ENCODE data around the gene OR11H7.
"Not testable (repeated sequence)": the region's sequence is repeated elsewhere in the genome, so short reads cannot be mapped to it uniquely, and the experiment has no call there.

The OR11H7 gene

GRCh38 chr14:20278414-20278813 is 49.6 kb downstream of the OR11H7 start:
- DNase-seq (ENCODE audit: low spot score), result no peak

DNA sequence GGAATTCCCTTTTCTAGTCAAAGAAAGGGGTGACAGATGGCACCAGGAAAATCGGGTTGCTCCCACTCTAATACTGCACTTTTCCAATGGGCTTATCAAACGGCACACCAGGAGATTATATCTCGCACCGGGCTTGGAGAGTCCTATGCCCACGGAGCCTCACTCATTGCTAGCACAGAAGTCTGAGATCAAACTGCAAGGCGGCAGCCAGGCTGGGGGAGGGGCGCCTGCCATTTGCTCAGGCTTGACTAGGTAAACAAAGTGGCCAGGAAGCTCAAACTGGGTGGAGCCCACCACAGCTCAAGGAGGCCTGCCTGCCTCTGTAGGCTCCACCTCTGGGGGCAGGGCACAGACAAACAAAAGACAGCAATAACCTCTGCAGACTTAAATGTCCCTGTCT is 51.5 kb downstream of the OR11H7 start:
- DNase-seq (ENCODE audit: low spot score), result not testable (repeated sequence)

All from RKO (cell line).